ENCODE measurements around the gene GMEB2.
"Not testable (repeated sequence)": the region's sequence is repeated elsewhere in the genome, so short reads cannot be mapped to it uniquely, and the experiment has no call there.

Gene GMEB2

GRCh38 chr20:63652192-63652980 is 25.5 kb upstream of the GMEB2 start:
- ATAC-seq (ENCODE audit: low read depth) (peak; percentile 33), DNase-seq (ENCODE audit: low spot score in 2 of 2) (no peak)
- H3K4me1 Mint-ChIP-seq = peaks cover 9% of the 10 kb centered on the region
- peak overlapping the region; percentile 84 for H3K4me3 Mint-ChIP-seq
- no peaks in the 10 kb centered on the region for H3K9me3 Mint-ChIP-seq
- H3K27me3 Mint-ChIP-seq = peaks cover 9% of the 10 kb centered on the region
- no peaks in the 10 kb centered on the region for H3K36me3 Mint-ChIP-seq
- H3K27ac Mint-ChIP-seq = peak overlapping the region; percentile 32

- Mint-ChIP-seq H3K36me3 (no peaks in the 10 kb centered on the region), H3K9me3 (no peaks in the 10 kb centered on the region), H3K4me1 (peaks cover 9% of the 10 kb centered on the region), H3K27me3 (peaks cover 9% of the 10 kb centered on the region), H3K4me3 (peak overlapping the region; percentile 84), H3K27ac (peak overlapping the region; percentile 32)
- ATAC-seq (ENCODE audit: low read depth) (peak; percentile 32), DNase-seq (ENCODE audit: low spot score in 2 of 2) (no peak)
Observed at GRCh38 chr20:63651942-63652191, 25.0 kb upstream of the GMEB2 start.

- not testable (repeated sequence) for H3K27ac Mint-ChIP-seq; H3K36me3 Mint-ChIP-seq; H3K4me3 Mint-ChIP-seq; ATAC-seq (ENCODE audit: low read depth); H3K4me1 Mint-ChIP-seq; H3K9me3 Mint-ChIP-seq; DNase-seq (ENCODE audit: low spot score in 2 of 2)
- peaks cover 11% of the 10 kb centered on the region for H3K27me3 Mint-ChIP-seq
Observed at GRCh38 chr20:63650486-63650885, 23.6 kb upstream of the GMEB2 start.

GRCh38 chr20:63648895-63649589 is 22.1 kb upstream of the GMEB2 start:
- Mint-ChIP-seq H3K36me3 (no peaks in the 10 kb centered on the region), H3K4me1 (peaks cover 11% of the 10 kb centered on the region), H3K4me3 (no peak overlapping the region), H3K27me3 (peaks cover 8% of the 10 kb centered on the region), H3K27ac (no peak overlapping the region), H3K9me3 (no peaks in the 10 kb centered on the region)
- no peak for ATAC-seq (ENCODE audit: low read depth)
- DNase-seq (ENCODE audit: low spot score in 2 of 2) = no peak

- ATAC-seq (ENCODE audit: low read depth) (no peak), DNase-seq (ENCODE audit: low spot score in 2 of 2) (no peak)
- Mint-ChIP-seq H3K4me3 (no peak overlapping the region), H3K27ac (no peak overlapping the region), H3K27me3 (peaks cover 7% of the 10 kb centered on the region), H3K4me1 (peaks cover 8% of the 10 kb centered on the region), H3K36me3 (no peaks in the 10 kb centered on the region), H3K9me3 (no peaks in the 10 kb centered on the region)
Observed at GRCh38 chr20:63648190-63648589, 21.3 kb upstream of the GMEB2 start.

GRCh38 chr20:63645218-63645617 is 18.3 kb upstream of the GMEB2 start:
- Mint-ChIP-seq H3K27ac (no peak overlapping the region), H3K36me3 (no peaks in the 10 kb centered on the region), H3K9me3 (no peaks in the 10 kb centered on the region), H3K4me1 (peaks cover 11% of the 10 kb centered on the region), H3K27me3 (peaks cover 1% of the 10 kb centered on the region), H3K4me3 (no peak overlapping the region)
- DNase-seq (ENCODE audit: low spot score in 2 of 2) (no peak), ATAC-seq (ENCODE audit: low read depth) (no peak)

- ATAC-seq (ENCODE audit: low read depth) (no peak), DNase-seq (ENCODE audit: low spot score in 2 of 2) (no peak)
- H3K27ac Mint-ChIP-seq = peak overlapping the region; percentile 88
- peaks cover 3% of the 10 kb centered on the region for H3K36me3 Mint-ChIP-seq
- no peak overlapping the region for H3K4me3 Mint-ChIP-seq
- H3K4me1 Mint-ChIP-seq = peaks cover 17% of the 10 kb centered on the region
- peaks cover 1% of the 10 kb centered on the region for H3K27me3 Mint-ChIP-seq
- no peaks in the 10 kb centered on the region for H3K9me3 Mint-ChIP-seq
Observed at GRCh38 chr20:63643946-63644345, 17.0 kb upstream of the GMEB2 start.

- peaks cover 1% of the 10 kb centered on the region for H3K27me3 Mint-ChIP-seq
- H3K9me3 Mint-ChIP-seq = no peaks in the 10 kb centered on the region
- peak overlapping the region; percentile 88 for H3K27ac Mint-ChIP-seq
- peak overlapping the region; percentile 30 for H3K4me3 Mint-ChIP-seq
- peaks cover 18% of the 10 kb centered on the region for H3K4me1 Mint-ChIP-seq
- peaks cover 3% of the 10 kb centered on the region for H3K36me3 Mint-ChIP-seq
- ATAC-seq (ENCODE audit: low read depth) (no peak), DNase-seq (ENCODE audit: low spot score in 2 of 2) (no peak)
Observed at GRCh38 chr20:63643499-63643898, 16.6 kb upstream of the GMEB2 start.

- H3K4me3 Mint-ChIP-seq = peak overlapping the region; percentile 82
- no peaks in the 10 kb centered on the region for H3K9me3 Mint-ChIP-seq
- peaks cover 3% of the 10 kb centered on the region for H3K36me3 Mint-ChIP-seq
- H3K4me1 Mint-ChIP-seq = peaks cover 22% of the 10 kb centered on the region
- DNase-seq (ENCODE audit: low spot score in 2 of 2) (no peak), ATAC-seq (ENCODE audit: low read depth) (no peak)
- peaks cover 1% of the 10 kb centered on the region for H3K27me3 Mint-ChIP-seq
- H3K27ac Mint-ChIP-seq = peak overlapping the region; percentile 88
Observed at GRCh38 chr20:63642527-63643247, 15.8 kb upstream of the GMEB2 start.

GRCh38 chr20:63641792-63642523 is 15.1 kb upstream of the GMEB2 start:
- Mint-ChIP-seq H3K4me1 (peaks cover 24% of the 10 kb centered on the region), H3K36me3 (peaks cover 3% of the 10 kb centered on the region), H3K4me3 (peak overlapping the region; percentile 86), H3K27me3 (peaks cover 1% of the 10 kb centered on the region), H3K9me3 (no peaks in the 10 kb centered on the region), H3K27ac (peak overlapping the region; percentile 88)
- ATAC-seq (ENCODE audit: low read depth) = peak; percentile 81
- peak; percentile 89 to 96 for DNase-seq (ENCODE audit: low spot score in 2 of 2)

- Mint-ChIP-seq H3K4me3 (peak overlapping the region; percentile 86), H3K4me1 (peaks cover 24% of the 10 kb centered on the region)
Observed at GRCh38 chr20:63641146-63641791, 14.4 kb upstream of the GMEB2 start.

GRCh38 chr20:63640686-63641085 is 13.8 kb upstream of the GMEB2 start:
- not testable (repeated sequence) for DNase-seq (ENCODE audit: low spot score in 2 of 2); H3K9me3 Mint-ChIP-seq; H3K27ac Mint-ChIP-seq; H3K36me3 Mint-ChIP-seq; ATAC-seq (ENCODE audit: low read depth); H3K27me3 Mint-ChIP-seq
- Mint-ChIP-seq H3K4me3 (peak overlapping the region; percentile 94), H3K4me1 (peaks cover 26% of the 10 kb centered on the region)

More at GRCh38 chr20:63641146-63641791, 14.4 kb upstream of the GMEB2 start:
- Mint-ChIP-seq H3K36me3 (peaks cover 3% of the 10 kb centered on the region), H3K27ac (peak overlapping the region; percentile 88), H3K9me3 (no peaks in the 10 kb centered on the region), H3K27me3 (peaks cover 1% of the 10 kb centered on the region)
- DNase-seq (ENCODE audit: low spot score in 2 of 2) (peak in 1 of 2 donors; percentile 67), ATAC-seq (ENCODE audit: low read depth) (peak; percentile 28)

- peak overlapping the region; percentile 92 for H3K27ac Mint-ChIP-seq
- H3K4me1 Mint-ChIP-seq = peaks cover 27% of the 10 kb centered on the region
- DNase-seq (ENCODE audit: low spot score in 2 of 2) (no peak), ATAC-seq (ENCODE audit: low read depth) (no peak)
- H3K4me3 Mint-ChIP-seq = peak overlapping the region; percentile 94
- H3K9me3 Mint-ChIP-seq = no peaks in the 10 kb centered on the region
- no peaks in the 10 kb centered on the region for H3K27me3 Mint-ChIP-seq
- peaks cover 3% of the 10 kb centered on the region for H3K36me3 Mint-ChIP-seq
Observed at GRCh38 chr20:63640086-63640485, 13.2 kb upstream of the GMEB2 start.
